Epidermal melanocyte (primary cell): Measurements from ENCODE around the gene SAG.
A peak's percentile ranks its signal among the peaks of the same experiment; 100 is the strongest.
"Not testable (repeated sequence)": the region's sequence is repeated elsewhere in the genome, so short reads cannot be mapped to it uniquely, and the experiment has no call there.

Source experiments
- DNase-seq: peaks from one replicate; pipeline ENCODE4 v3.0.0; 2011; ENCODE audit warnings: low spot score; ENCODE audit not compliant: insufficient read length

The SAG gene

DNA sequence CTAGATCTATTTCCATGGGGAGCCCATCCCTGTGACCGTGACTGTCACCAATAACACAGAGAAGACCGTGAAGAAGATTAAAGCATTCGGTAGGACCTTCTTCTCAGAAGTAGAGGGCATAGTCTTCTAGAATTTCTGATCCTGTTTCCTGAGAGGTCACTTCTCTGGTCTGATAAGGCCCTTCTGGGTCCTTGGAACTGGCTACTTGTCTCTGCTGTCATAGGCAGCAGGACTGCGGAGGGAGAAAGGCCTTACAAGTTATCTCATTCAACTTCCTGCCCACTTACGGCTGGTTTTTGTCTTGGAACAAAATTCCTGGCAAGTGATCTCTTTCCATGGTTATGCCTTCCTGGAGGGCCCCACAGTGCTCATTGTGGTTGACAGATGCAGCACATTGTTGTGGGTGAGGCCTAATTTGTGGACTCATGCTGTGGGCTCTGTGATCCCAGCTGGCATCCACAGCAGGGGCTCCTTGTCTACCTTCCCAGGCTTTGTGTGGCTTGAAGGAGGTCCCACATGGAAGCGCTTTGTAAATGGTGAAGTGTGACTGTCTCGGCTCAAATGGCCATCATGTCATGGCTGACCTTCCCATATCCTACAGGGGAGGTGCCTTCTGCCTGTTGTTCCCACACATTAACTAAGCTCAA lies 22.0 kb downstream of the SAG start:
- DNase-seq: no peak

GRCh38 chr2:233331536-233331935 lies 23.9 kb downstream of the SAG start:
- no peak for DNase-seq

DNA sequence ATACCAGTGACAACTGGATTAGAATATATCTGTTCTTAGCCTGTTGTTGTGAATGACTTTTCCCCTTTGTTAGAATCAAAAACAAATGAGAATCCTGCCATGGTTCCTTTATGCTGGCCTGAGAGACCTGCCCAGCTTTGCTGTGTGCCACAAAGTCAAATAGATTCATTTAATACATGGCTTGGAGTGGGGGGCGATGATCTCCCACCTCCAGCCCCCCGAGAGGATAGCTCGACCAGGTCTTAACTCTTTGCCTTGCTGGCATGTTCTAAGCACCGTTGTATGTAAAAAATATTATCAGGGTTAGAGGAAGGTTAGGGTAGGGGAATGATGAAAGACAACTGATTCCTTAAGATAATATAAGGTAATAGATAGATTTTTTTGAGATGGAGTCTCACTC lies 24.5 kb downstream of the SAG start:
- no peak for DNase-seq

DNA sequence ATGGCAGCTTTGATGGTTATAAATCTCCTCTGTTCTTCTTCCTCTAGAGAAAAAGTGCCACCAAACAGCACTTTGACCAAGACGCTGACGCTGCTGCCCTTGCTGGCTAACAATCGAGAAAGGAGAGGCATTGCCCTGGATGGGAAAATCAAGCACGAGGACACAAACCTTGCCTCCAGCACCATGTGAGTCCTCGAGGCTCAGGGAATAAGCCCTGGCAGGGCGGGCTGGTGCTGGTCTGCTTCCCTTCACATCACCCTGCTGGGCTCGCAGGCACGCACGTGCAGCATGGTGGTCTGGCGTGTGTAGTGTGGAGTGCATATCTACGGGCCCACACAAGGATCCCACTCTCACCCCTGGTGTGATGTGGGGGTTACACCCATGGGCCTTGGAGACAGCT lies 27.3 kb downstream of the SAG start:
- DNase-seq: no peak

DNA sequence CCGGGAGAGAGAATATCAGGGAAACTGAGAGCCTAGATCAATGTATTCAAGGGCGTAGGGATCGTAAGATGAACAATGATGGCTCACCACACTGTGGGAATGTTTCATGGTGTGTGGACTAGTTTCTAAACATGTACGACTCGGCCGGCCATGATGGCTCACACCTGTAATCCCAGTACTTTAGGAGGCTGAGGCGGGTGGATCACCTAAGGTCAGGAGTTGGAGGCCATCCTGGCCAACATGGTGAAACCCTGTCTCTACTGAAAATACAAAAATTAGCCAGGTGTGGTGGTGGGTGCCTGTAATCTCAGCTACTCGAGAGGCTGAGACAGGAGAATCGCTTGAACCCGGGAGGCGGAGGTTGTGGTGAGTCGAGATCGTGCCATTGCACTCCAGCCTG lies 28.5 kb downstream of the SAG start:
- not testable (repeated sequence) for DNase-seq

- DNase-seq: no peak
Observed at GRCh38 chr2:233336541-233336940, 28.9 kb downstream of the SAG start.

- no peak for DNase-seq
Observed at GRCh38 chr2:233338046-233338445, 30.4 kb downstream of the SAG start.

- DNase-seq: no peak
Observed at GRCh38 chr2:233338812-233339368, 31.3 kb downstream of the SAG start.

DNA sequence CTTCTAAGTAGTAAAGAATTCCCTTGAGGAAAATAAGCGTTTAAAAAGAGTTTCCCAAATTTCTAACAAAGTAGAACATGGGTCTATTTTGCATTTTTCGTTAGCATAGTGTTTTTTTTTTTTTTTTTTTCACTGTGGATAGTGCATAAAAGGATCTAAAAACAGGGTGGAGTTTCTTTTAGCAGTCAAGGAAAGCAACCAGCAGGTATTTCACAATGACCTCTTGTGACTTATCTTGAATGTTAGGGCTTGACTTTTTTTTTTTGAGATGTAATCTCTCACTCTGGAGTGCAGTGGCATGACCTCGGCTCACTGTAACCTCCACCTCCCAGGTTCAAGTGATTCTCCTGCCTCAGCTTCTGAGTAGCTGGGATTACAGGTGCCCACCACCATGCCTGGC lies 31.8 kb downstream of the SAG start:
- DNase-seq: no peak

- DNase-seq: no peak
Observed at GRCh38 chr2:233341296-233341695, 33.7 kb downstream of the SAG start.

- DNase-seq: no peak
Observed at GRCh38 chr2:233342301-233342700, 34.7 kb downstream of the SAG start.

- DNase-seq: no peak
Observed at GRCh38 chr2:233343171-233343705, 35.6 kb downstream of the SAG start.

GRCh38 chr2:233346376-233346775 lies 38.8 kb downstream of the SAG start:
- DNase-seq: no peak

DNA sequence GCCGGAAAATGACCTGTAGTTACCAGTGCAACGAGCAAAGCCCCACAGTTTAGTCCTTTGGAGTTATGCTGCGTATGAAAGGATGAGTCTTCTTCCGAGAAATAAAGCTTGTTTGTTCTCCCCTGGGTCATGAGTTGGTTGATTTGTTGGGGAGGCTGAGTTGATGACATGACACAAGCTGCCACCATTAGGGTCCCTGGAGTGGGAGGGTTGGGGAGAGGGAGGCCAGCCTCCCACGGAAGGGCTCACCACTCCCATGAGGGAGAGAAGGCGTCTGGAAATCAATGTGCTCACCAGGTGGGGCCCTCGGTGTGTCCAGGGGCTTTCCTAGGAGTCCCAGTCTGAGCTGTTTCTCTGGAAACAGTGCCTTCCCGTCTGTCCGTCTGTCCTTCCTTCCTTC lies 39.3 kb downstream of the SAG start:
- DNase-seq: no peak

- no peak for DNase-seq
Observed at GRCh38 chr2:233349005-233349998, 41.7 kb downstream of the SAG start.

- peak; percentile 79 for DNase-seq
Observed at GRCh38 chr2:233350708-233351107, 43.1 kb downstream of the SAG start.

DNA sequence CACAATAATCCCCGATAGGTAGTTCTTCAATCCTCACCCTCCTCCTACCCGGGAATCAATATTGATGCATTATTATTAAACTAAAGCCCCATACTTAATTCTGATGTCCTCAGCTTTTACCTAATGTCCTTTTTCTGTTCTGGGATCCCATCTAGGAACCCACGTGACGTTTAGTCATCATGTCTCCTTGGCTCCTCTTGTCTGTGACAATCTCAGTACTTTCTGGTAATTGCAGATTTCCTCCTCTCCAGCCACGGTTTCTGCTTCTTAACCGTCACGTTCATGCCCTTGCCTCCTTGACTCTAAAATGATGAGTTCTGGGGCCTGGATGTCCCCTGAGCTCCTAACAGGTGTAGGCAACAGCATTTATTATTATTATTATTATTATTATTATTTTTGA lies 43.8 kb downstream of the SAG start:
- no peak for DNase-seq

DNA sequence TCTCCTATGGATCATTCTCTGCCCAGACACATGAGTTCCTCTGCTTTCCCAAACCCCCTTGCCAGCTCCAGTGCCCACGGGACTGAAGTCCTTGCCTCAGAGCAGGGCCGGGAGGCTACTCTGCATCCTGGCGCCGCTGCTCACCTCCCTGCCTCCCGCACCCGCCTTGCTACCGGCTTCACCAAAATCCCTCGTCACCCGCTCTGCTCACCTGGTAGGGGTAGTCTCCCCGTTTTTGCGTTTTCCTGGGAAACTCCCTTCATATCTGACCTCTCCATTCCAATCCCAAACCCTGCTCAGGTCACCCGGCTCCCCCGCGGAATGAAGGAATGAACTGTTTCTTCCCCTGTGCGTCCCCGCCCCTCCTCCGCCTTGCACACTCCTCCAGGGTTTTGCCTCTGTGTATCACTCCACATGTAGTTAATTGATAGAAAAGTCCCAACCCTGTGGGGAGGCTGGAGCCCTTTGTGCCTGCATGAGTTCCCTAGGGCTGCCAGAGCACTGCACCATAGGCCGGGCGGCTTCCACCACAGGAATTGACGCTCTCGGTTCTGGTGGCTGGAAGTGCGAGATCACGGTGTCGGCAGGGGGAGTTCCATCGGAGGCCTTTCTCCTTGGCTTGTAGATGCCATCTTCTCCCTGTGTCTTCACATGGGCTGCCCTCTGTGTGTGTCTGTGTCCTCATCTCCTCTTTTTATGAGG lies 44.7 kb downstream of the SAG start:
- no peak for DNase-seq

- no peak for DNase-seq
Observed at GRCh38 chr2:233353101-233353768, 45.6 kb downstream of the SAG start.

DNA sequence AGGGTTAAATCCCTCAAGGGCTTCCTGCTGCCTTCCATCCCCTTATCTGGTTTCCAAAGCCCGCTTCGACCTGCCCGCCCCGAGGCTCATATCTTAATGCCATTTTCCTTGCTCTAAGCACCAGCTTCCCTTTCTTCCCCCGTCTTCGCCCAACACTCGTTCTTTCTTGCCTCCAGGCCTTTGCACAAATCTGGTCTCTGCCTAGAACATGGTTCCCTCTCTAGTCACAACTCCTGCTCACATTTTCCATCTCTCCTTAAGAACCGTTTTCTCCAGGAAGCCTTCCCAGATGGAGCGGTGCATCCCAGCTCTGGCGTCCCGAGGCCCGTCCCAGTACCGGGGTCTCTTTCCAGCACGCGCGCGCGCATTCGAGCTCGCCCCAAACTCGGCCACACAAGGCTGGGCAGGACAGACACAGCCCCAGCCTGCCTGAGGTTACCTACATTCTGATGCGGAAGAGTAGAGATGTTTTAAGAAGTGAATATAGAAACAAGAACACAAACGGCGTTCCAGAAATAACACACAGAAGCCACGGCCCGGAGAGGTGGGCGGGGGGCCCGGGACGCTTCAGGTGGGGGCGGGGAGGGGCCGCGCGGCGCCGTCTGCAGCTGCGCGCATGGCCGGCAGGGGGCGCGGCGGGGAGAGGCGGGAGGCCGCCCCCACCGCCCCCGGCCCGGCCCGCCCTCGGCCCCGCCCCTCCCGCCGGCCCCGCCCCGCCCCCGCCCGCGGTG lies 46.3 kb downstream of the SAG start, which contains the start of gene DGKD:
TSS of gene DGKD (plus strand) at position 726 of the 731 bp plus-strand sequence. CDS start 25 bp downstream, outside the sequence.
- peak; percentile 61 for DNase-seq
